Measurements from ENCODE around the gene NRXN2.

NRXN2 gene

DNA sequence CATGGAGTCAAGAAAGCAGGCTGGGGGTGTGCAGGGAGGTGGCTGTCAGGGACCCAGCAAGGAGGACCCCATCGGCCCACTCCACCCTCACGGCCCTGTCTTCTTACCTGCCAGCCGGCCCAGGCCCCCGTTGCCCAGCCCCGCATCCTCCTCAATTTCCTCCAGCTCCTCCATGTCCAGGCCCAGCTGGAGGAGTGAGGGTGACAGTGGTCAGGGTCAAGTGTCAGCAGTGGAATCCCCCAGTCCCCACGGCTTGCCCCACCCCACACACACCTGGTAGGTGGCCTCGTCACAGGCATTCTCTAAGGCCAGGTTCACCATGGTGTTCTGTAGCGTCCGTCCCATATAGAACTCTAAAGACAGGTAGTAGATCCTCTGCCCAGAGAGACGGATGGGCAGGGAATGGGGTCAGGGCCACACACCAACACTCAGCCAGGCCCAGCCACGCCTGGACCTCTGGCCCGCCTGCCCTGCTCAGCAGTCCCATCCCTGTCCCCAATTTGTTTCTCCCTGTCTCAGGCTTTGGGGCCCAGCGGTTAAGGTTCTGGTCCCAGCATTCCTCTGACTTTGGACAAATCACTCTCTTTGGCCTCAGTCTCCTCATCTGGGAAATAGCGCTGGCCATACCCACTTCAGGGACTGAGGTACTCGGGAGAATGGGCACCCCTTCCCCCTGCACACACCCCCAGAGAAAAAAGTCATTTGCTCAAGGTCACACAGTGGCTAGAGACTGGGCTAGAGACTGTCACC lies 35.5 kb upstream of the NRXN2 start:
- DNase-seq, result no peak

DNA sequence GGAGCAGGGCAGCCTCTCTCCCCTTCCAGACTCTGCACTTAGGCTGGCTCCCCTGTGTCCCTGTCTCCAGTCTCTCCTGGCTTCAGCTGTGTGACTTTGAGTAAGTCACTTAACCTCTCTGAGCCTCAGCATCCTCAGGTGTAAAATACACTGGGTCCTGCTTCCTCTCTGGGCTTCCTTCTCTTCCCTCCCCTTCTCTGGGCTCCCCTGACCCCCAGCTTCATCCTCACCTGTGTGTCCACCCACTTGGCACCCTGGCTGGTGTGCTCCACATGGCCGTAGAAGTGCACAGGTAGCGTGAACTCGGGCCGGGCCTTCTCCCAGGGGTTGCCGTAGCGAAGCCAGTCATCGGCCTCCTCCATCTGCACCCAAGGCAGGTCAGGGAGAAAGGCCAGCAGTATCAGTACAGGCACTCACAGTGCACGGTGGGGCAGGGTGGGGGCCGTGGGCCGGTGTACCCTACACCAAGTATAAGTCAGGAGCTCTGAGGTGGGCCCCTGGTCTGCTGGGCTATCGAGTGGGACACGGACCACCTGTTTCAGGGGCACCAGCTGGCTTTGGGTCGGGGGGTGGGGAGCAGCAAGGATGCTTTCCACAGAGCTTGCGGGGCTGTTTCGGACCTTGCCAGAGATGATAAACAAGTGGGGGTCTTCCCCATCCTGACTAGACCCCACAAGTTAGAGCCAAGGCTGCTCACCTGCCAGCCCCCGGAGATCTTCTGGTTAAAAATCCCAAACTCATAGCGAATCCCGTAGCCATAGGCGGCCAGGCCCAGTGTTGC lies 34.7 kb upstream of the NRXN2 start:
- DNase-seq, result no peak

- no peak for DNase-seq
Observed at GRCh38 chr11:64755681-64756361, 32.8 kb upstream of the NRXN2 start.

GRCh38 chr11:64754919-64755662 lies 32.1 kb upstream of the NRXN2 start:
- no peak for DNase-seq

GRCh38 chr11:64754124-64754918 lies 31.3 kb upstream of the NRXN2 start:
- no peak for DNase-seq

DNA sequence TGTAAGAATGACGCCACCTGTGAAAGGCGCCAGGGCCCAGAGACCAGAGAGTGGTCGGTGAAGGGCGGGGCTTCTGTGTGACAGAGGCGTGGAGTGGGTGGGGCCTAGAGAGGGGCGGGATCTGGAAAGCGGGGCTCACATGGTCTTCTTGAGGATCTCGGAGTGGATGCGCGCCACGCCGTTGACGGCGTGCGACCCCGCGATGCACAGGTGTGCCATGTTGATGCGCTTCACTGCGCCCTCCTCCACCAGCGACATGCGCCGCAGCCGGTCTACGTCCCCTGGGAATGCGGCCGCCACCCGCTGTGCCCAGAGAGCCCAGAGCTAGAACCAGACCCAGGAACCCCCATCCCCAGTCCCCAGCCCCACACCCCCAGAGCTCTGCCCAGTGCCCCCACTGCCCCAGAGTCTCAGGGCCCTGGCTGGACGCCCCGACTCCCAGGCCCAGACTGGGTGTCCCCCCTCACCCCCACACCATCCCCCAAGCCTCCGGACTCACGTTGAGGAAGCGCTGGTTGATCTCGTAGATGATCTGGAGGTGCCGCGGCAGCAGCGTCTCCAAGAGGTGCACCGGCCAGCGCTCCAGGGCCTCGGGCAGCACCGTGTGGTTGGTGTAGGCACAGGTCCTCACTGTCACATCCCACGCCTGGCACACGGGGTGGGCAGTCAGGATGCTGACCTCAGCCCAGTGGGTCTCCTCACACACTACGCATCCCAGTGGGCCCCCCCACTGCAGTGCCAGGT lies 30.6 kb upstream of the NRXN2 start:
- no peak for DNase-seq

- DNase-seq, result no peak
Observed at GRCh38 chr11:64753019-64753379, 30.0 kb upstream of the NRXN2 start.

- no peak for DNase-seq
Observed at GRCh38 chr11:64752175-64752970, 29.4 kb upstream of the NRXN2 start.

GRCh38 chr11:64751580-64751979 lies 28.6 kb upstream of the NRXN2 start:
- DNase-seq, result no peak

- DNase-seq, result no peak
Observed at GRCh38 chr11:64751136-64751535, 28.1 kb upstream of the NRXN2 start.

GRCh38 chr11:64750361-64751054 lies 27.5 kb upstream of the NRXN2 start:
- no peak for DNase-seq

DNA sequence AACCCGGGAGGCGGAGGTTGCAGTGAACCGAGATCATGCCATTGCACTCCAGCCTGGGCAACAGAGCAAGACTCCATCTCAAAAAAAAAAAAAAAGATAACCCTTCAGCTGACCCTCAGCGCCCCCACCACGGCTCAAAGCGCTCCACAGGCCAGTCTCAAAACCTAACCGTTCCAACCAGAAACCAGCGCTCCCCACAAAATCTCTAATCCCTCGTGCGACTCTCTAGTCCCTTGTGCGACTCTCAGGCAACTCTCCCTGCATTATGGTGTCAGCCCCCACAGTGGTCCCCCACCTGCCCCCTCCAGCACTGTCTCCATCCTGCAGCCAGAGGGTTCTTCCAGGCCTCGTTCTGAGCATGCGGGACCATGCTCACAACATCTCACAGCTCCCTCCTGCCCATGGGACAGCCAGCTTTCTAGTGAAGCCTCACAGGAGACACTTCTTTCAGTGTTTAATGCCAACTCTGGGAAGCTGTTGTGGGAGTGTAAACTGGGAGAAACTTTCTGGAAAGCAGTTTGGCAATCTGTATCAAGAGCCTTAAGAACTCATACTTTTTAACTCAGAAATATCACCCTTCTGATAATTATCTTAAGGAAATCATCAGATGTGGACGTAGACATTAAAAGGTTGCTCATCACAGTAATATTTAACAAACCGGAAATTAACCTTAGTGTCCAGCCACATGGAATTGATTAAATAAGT lies 25.1 kb upstream of the NRXN2 start:
- DNase-seq, result no peak

DNA sequence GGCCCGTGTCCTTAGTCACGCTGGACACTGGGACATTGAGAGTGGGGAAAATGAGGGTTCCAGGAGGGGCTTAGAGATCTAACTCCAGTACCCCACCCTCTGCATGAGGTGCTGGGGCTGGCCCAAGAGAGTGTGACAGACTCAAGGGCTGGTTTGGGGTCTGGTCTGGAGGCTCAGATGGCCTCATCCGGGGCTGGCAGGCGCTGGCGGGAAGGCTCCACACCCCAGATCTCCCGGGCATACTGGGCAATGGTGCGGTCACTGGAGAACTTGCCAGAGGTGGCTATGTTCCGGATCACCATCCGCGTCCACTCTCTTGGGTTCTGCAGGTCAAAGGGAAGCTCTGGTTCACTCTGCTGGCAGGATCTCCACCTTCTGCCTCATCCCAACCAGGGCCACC lies 23.5 kb upstream of the NRXN2 start:
- no peak for DNase-seq

- no peak for DNase-seq
Observed at GRCh38 chr11:64745521-64746328, 22.7 kb upstream of the NRXN2 start.

DNA sequence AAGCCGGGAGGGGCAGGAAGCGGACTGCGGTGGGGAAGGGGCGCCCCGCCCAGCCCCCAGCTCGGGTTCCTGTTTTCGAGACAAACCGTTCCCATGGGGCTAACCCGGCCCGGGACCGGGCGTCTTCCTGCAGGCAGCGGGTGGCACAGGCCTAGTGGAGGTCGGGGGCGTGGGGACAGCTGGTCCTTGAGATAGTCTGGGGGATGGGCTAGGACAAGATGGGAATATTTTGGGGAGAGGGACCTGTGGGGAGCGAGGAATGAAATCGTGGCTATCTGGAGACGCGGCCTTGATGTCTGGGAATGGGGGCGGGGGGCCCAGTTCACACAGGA lies 22.2 kb upstream of the NRXN2 start:
- no peak for DNase-seq

GRCh38 chr11:64744544-64745188 lies 21.7 kb upstream of the NRXN2 start:
- no peak for DNase-seq

DNA sequence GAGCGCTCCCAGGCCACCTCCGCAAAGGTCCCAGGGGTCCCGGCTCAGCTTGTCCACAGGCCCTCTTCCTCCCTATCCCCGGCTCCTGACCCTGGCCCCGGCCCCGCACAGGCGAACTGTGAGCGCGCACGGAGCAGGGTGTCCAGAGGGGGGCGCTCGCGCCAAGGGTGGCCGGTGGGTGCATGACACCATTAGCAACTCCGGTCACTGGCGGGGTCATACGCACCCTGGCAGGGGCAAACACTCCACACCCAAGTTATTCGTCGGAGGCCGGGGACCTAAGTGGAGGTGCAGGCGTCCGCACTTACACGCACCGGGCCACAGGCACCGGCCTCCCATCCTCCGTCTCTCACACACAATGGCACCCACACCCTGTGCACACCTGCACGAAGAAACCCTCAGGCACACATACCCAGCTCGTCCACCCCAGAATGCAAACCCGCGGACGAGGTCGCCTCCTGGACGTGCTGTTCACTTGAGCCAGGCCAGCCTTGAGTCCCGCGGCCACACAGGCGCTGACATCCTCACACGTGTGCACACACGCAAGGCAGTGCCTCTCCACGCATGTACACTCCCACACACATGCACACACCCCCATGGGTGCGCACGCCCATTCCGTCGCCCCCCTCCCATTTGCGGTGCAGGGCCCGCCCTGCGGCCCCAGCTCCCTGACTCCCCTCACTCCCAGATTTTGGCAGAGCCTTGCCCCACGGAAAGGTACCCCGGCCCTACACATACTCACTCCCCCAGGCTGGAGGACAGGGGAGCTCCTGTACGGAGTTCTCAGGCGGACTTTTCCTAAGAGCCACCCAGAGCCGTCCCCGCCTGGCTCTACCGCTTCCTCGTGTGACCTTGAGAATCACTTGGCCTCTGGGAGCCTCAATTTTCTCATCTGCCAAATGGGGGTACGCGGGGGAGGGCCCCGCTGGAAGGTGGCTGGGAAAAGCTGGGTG lies 20.9 kb upstream of the NRXN2 start, which contains the start of gene RASGRP2:
RASGRP2 (minus strand) TSS at position 552 of the 953 bp plus-strand sequence. CDS start 1,276 bp downstream, outside the sequence.
- no peak for DNase-seq

All from NCI-H187 (cell line).